GM12864 (cell line): ENCODE data around the gene NPC1.

ENCODE experiments used
- DNase-seq: peaks from one replicate; pipeline ENCODE4 v3.0.0-alpha.2; 2011; ENCODE audit warnings: low read depth
- H3K4me3 ChIP-seq: 2 replicates; pipeline ENCODE4 v1.5.1; 2011; ENCODE audit warnings: mild to moderate bottlenecking, low read depth, low read length, control low read depth
- CTCF ChIP-seq: IDR thresholded peaks from 2 replicates; pipeline ENCODE4 v1.5.1; 2011; ENCODE audit warnings: low read depth, mild to moderate bottlenecking, moderate library complexity, low read length, control low read depth, inconsistent platforms; ENCODE audit errors: missing control alignments

Gene NPC1

GRCh38 chr18:23612434-23613090, 26.3 kb upstream of the NPC1 start:
- no peak overlapping the region for H3K4me3 ChIP-seq
- TF ChIP-seq CTCF: no peak
- no peak for DNase-seq

- no peak for TF ChIP-seq CTCF
- H3K4me3 ChIP-seq: no peak overlapping the region
- no peak for DNase-seq
These were observed 23.2 kb upstream of the NPC1 start for GRCh38 chr18:23609390-23610023.

GRCh38 chr18:23608211-23608610, 21.9 kb upstream of the NPC1 start:
- DNase-seq: no peak
- no peak for TF ChIP-seq CTCF
- H3K4me3 ChIP-seq: no peak overlapping the region

GRCh38 chr18:23605941-23606340, 19.6 kb upstream of the NPC1 start:
- TF ChIP-seq CTCF: no peak
- DNase-seq: no peak
- no peak overlapping the region for H3K4me3 ChIP-seq

- DNase-seq: no peak
- no peak for TF ChIP-seq CTCF
- no peak overlapping the region for H3K4me3 ChIP-seq
These were observed 13.5 kb upstream of the NPC1 start for GRCh38 chr18:23599809-23600208.

GRCh38 chr18:23596183-23596582, 9.9 kb upstream of the NPC1 start:
- no peak for TF ChIP-seq CTCF
- DNase-seq: no peak
- H3K4me3 ChIP-seq: no peak overlapping the region

GRCh38 chr18:23595591-23595990, 9.3 kb upstream of the NPC1 start:
- no peak overlapping the region for H3K4me3 ChIP-seq
- TF ChIP-seq CTCF: no peak
- DNase-seq: no peak
